GM23338 (cell line): ENCODE measurements around the gene DPP9.

ENCODE experiments used
- JUNB ChIP-seq: IDR thresholded peaks from one replicate; pipeline ENCODE4 v1.6.1; 2016; ENCODE audit warnings: antibody characterized with exemption; ENCODE audit not compliant: unreplicated experiment
- TF ChIP-seq, protein P1 (sequence below): IDR thresholded peaks from one replicate; pipeline ENCODE4 v1.6.1; 2018; ENCODE audit warnings: antibody characterized with exemption; ENCODE audit not compliant: unreplicated experiment
- TF ChIP-seq, protein P2 (sequence below), 2 experiments: fragments of 200-600 bp in 1 of 2; sonication (generic) in 1 of 2; conservative IDR thresholded peaks; 2 replicates each; pipeline versions ENCODE4 v1.5.1 to v1.6.1; 2016 to 2017; ENCODE audit warnings: antibody characterized with exemption in 2 of 2, low read depth in 2 of 2, mild to moderate bottlenecking in 2 of 2, moderate library complexity in 1 of 2

- no peak for TF ChIP-seq JUNB
- TF ChIP-seq, protein P1, sequence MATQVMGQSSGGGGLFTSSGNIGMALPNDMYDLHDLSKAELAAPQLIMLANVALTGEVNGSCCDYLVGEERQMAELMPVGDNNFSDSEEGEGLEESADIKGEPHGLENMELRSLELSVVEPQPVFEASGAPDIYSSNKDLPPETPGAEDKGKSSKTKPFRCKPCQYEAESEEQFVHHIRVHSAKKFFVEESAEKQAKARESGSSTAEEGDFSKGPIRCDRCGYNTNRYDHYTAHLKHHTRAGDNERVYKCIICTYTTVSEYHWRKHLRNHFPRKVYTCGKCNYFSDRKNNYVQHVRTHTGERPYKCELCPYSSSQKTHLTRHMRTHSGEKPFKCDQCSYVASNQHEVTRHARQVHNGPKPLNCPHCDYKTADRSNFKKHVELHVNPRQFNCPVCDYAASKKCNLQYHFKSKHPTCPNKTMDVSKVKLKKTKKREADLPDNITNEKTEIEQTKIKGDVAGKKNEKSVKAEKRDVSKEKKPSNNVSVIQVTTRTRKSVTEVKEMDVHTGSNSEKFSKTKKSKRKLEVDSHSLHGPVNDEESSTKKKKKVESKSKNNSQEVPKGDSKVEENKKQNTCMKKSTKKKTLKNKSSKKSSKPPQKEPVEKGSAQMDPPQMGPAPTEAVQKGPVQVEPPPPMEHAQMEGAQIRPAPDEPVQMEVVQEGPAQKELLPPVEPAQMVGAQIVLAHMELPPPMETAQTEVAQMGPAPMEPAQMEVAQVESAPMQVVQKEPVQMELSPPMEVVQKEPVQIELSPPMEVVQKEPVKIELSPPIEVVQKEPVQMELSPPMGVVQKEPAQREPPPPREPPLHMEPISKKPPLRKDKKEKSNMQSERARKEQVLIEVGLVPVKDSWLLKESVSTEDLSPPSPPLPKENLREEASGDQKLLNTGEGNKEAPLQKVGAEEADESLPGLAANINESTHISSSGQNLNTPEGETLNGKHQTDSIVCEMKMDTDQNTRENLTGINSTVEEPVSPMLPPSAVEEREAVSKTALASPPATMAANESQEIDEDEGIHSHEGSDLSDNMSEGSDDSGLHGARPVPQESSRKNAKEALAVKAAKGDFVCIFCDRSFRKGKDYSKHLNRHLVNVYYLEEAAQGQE = no peak
- TF ChIP-seq, protein P2, sequence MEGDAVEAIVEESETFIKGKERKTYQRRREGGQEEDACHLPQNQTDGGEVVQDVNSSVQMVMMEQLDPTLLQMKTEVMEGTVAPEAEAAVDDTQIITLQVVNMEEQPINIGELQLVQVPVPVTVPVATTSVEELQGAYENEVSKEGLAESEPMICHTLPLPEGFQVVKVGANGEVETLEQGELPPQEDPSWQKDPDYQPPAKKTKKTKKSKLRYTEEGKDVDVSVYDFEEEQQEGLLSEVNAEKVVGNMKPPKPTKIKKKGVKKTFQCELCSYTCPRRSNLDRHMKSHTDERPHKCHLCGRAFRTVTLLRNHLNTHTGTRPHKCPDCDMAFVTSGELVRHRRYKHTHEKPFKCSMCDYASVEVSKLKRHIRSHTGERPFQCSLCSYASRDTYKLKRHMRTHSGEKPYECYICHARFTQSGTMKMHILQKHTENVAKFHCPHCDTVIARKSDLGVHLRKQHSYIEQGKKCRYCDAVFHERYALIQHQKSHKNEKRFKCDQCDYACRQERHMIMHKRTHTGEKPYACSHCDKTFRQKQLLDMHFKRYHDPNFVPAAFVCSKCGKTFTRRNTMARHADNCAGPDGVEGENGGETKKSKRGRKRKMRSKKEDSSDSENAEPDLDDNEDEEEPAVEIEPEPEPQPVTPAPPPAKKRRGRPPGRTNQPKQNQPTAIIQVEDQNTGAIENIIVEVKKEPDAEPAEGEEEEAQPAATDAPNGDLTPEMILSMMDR (conservative IDR thresholded peaks at IDR 0.05; ENCODE audit: low read depth in 2 of 2) = no peak
Measured at GRCh38 chr19:4692251-4693077, 31.2 kb downstream of the DPP9 start.
